Daoy (cell line): ENCODE data around the gene PTPRM. TPM values are rescaled to one million over a fixed set of nuclear protein-coding genes. Genes with fewer than 3 reads are reported as not detected.

Experiments used
- DNase-seq: peaks from one replicate; pipeline ENCODE4 v3.0.0-alpha.2; 2015; ENCODE audit warnings: low read depth
- total RNA-seq: library from RNA; depleted of rRNA; stranded (reverse); fragments of >200 nt; shearing (Covaris generic); gene quantifications from 2 replicates; pipeline ENCODE4 v1.2.3, GENCODE V29; 2014

PTPRM gene
- total RNA-seq, 1 experiment from 2014 or later: 13.0 TPM

DNA sequence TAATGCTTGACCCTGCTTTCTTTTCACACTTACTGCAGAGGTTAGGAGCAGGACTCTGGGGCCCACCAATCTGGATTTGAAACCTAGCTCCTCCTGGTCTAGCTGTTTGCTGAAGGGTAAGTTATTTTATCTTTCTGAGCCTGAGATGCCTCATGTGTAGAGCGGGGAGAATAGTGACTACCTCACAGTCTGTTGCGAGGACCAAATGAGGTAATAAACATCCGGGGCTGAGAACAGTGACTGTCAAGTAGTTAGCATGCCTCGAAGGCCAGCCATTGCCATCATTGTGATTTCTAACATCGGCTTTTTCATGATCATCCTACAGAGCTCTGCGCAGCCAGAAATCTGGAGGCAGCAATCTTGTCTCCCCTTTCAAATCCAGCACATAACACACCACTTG lies 32.9 kb downstream of the PTPRM start:
- DNase-seq: no peak

DNA sequence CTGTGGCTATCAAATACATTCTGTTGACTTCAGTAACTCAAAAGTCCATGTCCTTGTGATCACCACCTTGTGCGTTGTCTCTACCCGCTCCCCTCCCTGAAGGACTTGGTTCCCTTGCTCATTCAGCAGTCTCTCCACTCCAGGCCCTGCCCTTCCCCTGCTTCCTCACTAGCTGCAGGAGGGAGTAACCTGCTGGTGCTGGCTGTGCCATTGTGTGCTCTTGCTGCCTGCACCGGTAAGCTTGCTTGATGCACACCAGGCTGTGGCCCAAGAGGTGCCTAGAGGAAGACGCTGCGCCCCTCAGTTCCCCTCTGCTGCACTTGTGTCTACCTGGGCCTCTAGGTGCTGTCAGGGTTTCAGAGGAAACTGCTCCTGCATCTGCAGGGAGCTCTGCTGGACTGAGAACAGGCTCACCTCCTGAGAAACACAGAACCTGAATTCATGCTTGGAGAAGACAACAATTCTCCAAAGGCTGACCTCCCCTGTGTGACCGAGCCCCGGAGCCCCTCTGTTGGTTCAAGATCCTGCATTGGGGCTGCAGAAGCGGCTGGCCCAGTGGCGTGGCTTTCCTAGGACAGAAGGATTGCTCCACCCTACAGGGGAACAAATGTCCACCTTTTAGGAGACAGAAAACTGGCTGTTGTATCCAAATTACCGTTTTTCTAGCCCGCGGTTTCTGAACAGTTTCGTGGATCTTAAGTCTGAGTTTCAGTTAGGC lies 33.6 kb downstream of the PTPRM start:
- DNase-seq: no peak

DNA sequence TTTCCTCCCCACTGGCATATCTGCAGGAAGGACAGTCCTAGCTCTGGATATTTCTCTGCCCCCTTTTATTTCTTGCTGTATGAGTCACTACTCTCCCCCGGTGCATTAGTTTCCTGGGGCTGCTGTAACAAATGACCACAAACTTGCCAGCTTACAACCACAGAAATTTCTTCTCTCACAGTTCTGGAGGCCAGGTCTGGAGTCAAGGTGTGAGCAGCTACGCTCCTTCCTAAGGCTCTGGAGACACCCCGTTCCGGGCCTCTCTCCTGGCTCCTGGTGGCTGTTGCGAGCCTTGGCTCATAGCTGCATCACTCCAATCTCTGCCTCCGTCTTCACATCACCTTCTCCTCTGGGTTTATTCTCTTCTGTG lies 34.1 kb downstream of the PTPRM start:
- DNase-seq: peak; percentile 77

DNA sequence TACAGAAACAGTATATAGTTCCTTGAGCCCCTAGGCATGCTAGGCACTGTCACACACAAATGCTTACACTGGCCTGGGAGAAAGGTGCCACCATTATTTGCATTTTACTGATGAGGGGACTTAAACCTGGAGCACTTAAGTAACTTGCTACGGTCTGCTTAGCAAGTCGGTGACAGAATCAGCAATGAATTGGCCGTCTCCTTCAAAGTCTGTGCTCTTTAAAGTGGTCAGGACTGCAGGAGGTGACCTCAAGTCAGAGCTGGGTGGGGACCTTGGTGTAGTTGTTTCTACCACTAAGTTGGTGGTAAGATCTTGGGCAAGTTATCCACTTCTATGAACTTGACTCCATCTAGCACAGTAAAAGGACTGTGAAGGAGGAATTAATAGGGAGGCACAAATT lies 34.8 kb downstream of the PTPRM start:
- no peak for DNase-seq

DNA sequence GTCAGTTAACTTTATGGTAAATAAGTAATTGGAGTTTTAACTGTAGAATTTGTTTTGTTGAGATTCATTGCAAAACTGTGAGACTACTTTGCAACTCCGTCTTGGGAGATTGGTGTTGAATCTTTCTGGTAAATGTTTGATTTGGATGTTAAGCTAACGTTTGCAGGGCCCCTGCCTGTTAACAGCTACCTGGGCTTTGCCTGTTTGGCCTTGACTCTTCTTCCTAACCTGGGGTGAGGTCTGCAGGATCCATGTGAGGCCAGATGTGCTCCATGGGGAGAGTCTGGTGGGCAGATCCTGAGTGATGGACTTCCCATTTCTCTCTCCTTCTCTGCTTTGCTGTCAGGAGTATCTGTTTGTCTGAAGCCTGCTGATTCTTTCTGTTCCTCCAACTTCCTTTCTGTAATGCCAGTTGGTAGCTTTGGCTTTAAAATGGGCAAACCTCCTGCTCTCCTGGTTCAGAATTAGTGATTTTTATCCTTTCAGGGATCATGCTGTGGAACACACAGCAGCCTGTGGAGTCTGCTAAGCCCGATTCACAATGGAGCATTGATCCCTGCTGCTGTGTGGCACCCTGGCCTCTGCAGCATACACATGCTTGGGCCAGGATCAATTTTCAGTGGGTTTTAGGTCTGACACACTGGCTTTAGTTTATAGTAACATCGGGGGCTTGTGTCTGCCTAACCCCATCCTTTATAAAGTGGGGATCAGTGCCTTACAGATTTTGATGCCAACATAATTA lies 36.3 kb downstream of the PTPRM start:
- no peak for DNase-seq

DNA sequence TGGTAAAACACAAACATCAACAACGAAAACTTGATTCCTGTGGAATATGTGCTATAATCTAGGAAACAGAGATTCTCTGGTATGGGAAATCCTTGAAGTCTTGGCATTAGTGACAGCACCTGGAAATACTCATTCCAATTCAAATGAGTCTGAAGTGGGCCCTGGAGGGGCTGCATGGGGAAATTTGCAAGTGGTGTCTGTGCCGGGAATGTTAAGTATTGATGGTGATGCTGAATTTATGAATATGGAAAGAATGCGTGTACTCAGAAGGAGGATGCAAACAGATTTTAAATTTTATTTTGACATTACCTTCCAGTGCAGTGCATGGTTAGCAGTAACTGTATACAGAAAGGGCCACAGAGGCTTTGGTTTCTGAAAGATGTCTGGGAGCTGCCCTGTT lies 37.2 kb downstream of the PTPRM start:
- DNase-seq: no peak

DNA sequence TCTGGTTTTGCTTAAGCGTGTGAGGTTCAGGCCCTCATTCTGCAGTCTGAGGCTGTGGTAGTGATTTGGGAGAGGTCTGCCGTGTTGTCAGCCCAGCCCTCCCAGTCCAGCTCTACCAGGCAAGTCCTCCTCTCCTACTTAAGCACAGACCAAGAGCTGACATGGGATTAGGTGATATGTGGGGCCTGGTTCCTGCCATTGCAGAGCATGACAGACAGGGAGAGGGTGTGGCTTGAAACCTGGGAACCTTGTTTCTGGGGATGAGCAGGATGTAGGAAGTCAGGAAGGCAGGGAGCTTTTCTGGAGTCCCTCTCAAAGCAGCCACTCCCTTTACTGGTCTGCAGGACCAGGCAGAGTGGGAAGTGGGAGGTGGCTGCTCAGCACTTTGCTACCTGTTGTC lies 38.6 kb downstream of the PTPRM start:
- DNase-seq: no peak

DNA sequence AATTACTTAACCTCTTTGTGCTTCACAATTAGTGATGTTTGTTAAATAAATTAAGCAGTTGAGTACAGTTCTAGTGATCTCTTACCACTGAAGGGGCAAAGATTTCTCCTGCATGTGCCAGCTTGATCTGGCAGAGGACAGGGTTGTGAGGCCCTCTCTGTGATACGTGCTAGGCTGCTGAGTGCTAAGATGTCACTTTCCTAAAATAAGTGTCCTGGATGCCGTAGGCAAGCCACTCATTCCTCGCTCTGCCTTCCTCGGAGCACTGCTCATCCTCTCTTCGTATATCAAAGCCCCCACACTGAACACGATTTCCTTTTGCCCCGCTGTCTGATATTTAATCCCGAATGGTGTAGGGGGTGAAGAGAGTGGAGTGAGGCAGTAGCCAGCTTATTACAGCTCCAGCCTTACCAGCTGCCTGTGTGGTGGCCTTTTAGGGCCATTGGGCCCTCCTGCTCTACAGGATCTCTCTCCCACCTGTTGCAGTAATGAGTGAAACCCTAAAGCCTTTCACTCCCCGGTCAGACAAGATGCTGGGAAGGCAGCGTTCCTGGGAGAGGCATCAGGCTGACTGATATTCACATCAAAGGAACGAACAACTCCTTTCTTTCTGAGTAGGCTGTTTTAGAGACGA lies 40.5 kb downstream of the PTPRM start:
- DNase-seq: no peak

DNA sequence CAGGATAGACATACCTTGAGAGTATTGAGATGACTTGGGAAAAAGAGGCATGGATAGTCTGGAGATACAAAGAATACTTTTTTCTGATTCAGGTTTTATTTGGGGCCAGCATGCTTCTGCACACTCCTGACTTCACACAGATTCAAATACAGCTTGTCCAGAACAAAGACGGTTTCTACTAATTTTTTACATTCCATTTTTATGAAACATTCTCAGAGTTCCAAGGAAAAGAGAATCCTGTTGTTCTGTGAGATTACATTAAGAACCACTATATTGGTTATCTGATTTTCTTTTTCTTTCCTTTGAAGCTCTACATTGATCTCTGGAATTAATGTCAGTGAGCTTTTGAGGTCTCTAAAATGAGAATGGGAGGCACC lies 41.0 kb downstream of the PTPRM start:
- no peak for DNase-seq

DNA sequence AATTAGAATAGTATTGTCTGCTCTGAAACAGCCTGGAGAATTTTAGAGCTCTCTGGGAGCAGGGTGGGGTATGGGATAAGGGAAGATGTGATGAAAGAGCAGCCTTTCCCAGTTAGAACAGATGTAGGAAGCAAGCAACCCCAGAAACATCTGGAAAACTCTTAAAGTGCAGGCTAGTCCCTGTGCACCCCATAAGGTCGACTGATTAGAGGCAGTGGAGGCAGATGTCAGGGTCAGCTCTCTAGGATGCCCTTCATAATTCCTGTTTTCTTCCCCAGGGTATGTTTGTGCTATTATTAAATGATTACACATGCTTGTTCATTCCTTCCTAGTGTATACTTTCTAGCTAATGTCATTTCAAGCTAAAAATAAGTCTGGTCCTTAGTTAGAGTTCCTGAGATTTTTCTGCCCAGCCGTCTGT lies 41.7 kb downstream of the PTPRM start:
- DNase-seq: no peak

DNA sequence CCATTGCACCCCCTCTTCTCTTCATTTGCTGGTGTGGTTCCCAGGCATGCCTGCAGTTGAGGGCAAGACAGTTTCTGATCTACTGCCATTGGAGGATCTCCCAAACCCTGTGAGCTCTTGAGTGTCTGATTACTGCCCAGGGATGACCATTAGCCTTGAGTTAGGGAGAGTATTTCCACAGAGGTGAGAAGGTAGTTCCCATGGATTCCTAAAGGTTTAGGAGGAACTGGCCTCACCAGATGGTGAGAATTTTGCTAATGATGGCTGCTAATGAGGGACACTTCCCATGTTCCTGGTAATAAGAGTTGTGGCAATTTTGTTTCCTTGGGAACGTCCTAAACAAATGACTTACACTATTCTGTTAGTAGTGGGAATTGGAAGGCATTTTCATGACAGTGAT lies 42.5 kb downstream of the PTPRM start:
- DNase-seq: no peak

DNA sequence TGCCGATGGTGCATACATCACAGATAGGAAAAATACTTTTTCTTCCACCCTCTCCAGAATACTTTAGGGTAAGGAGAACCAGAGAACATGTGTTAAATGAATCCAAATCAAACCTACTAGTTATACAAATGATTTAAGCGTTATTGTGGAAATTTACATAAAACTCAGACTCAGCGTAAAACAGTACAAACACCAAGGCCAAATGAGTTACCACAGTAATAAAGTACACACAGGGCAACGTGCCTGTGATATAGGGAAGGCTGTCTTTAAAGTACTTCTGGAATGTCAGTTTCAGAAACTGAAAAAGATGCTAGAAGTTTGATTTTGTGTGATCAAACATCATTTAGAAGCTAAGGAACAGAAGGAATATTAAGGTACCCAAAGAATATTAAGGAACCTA lies 46.9 kb downstream of the PTPRM start:
- no peak for DNase-seq

DNA sequence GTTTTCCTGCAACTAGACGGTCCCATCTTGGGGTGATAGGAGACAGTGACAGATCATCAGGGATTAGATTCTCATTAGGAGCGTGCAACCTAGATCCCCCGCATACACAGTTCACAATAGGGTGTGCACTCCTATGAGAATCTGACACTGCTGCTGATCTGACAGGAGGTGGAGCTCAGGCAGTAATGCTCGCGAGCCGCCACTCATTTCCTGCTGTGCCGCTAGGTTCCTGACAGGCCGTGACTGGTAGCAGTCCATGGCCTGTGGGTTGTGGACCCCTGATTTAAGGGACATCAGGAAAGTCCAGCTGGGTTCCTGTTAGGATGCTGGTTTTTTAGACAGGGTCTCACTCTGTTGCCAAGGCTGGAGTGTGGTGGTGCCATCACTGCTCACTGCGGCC lies 48.7 kb downstream of the PTPRM start:
- DNase-seq: no peak

DNA sequence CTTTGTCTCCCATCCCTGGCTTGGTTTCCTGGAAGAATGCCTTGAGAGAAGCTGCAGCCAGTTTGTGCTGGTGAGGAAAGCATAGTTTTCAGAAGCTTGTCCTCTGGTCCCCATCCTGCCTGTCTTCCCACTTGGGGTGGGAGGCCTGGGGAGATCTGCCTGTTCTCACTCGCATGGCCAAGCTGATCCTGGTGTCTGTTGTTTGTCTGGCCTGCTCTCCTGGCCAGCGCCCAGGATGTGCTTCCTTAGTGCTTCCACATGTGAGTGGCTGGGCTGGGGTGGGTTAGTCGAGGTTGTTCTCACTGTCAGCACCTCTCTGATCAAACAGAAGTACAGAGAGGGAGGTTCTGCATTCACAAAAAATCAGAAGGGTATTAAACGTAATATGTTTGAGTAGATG lies 49.5 kb downstream of the PTPRM start:
- DNase-seq: peak; percentile 38

DNA sequence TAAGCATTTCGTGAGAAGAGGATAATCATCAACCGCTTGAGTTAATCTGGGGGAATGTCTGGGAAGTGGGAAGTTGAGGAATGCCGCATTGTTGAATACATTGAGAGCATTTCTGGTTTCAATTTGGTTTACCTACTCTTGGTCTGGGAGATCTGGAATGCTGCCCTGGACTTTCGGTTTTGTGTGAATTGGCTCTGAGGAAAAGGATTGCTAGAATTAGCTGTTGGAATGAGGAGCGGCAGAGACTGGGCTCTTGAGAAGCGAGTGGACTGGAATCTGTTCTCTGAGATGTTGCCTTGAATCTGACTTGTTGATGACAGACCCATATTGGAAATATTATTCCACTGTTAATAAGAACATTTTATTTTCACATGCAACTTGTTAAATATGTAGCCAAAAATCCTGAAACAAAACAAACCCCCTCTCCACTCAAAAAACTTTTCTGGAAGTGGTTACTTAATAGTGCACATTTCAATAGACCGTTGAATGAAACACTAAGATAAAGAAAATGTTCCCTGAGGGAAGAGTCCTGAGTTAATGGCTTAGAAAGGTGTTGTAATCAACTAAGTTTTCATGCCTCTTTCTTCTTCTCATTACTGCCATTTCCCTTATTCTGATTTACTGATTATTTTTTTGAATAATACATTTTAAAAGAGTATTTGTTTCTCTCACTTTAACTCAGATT lies 50.8 kb downstream of the PTPRM start:
- peak; percentile 84 for DNase-seq

DNA sequence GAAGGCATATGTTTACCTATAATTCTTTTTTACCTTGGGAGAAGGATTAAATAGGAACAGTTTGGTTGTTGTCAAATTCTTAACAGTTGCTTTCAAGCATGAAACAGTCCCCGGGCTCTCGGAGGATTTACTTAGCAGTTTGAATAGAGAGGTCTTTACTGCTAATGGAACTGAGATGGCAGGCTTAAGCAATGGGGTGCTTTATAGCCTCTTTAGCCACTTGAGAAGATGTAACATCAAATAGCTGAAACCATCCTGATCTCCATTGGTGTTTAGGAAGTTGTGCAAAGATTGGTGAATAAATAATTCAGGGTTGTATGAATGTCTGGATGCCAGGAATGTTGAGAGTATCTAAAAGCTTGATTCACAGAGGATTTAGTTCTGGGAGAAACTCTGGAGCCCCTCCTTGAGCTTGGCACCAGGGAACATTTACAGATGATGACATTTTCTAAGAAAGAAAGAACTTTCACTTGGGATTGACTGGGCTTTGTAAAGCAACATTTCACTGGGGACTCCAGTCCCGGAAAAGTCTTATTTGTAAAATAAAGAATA lies 51.9 kb downstream of the PTPRM start:
- DNase-seq: no peak

DNA sequence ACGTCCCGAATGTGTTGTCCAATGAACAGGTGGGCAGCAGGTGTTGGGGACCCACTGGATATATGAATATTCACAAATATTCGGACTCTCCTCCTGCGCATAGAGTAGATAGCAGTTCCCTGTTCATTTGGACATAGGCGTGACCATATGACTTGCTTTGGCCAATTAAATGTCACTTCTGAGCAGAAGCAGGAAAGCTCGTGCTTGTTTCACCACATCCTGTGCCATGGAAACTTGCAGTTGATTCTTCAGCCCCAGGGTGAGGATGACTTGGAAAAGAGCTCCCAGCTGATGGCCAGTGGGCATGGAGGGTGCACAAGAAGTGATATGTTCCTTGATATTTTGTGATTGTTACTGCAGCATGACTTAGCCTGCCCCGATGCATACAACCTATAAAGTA lies 52.6 kb downstream of the PTPRM start:
- no peak for DNase-seq

DNA sequence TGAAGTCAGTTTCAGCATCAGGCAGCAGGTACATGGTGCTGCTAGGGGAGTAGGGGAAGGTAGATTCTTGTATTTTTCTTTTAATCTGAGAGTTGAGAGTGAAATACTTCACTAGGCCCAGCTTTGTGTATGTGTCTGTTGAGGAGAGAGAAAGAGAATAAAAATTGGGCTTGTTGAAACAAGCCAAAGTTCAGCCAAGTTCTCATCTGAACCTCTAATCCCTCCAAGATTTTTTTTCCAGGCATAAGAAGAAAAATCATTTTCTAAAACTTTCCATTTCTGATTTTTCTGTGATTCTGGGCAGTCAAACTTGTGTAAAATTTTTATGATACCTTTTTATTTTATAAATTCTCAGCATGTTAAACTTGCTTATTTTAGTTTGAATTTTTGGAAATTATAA lies 55.6 kb downstream of the PTPRM start:
- no peak for DNase-seq

DNA sequence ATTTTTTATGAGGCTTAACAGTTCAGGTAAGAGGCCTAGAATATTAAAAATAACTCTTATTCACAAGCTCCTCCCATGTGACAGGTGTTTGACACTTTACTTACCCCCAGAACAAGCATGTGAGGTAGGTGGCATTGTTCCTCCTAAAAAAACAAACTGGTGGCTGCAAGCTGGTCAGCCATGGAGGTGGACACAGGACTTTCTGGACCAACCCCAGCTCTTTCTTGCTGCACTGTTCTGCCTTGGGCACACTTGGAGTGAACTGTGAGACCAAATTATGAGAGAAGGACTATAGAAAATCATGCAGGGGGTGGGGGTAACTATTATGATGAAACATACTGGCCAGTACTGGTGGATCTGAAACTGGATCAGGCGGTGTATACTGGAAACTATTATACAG lies 56.6 kb downstream of the PTPRM start:
- DNase-seq: no peak

DNA sequence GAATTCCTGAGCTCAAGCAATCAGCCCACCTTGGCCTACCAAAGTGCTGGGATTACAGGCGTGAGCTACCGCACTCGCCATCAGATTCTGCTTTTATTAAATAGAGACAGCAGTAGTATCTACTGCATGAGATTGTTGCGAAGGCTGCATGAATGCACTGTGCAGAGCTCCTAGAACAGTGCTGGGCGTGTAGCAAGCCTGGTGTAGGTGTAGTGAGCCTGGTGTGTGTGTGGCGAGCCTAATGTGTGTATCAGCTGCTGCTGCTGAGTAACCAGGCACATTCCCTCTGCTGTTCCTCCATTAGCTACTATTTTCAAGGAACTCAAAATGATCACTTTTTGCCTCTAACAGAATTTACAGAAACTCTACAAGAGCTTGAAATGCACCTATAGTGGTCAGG lies 57.6 kb downstream of the PTPRM start:
- no peak for DNase-seq

DNA sequence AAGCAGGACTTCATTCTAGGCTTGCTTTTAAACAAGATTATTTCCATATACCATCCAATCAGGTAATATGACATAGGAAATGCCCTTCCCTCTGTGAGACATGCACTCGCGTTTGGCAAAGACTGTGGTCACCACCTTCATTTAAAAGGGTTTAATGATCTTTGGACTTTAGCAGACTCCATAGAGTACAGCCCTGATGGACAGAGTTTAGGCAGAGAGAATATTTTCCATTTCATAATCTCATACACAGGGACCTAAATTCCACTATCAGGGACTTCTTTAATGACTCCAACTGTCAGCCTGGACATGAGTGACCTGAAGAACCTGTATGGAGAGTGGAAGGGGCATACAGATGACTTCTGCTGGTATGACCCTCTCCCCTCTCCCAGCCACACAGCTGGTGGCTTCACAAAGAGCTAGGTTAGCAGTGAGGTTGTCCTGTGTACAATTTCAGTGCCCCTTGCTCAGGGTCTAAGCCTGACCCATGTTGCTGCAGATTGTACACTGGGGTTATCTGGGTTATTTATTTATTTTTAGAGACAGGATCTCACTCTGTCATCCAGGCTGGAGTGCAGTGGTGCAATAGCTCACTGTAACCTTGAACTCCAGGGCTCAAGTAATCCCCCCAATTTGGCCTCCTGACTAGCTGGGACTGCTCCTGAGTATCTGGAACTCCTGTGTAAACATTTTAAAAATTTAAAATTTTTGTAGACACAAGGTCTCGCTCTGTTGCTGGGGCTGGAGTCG lies 59.2 kb downstream of the PTPRM start:
- DNase-seq: no peak
